Measurements from ENCODE around the gene SOX8.

- no peak for TF ChIP-seq CTCF (IDR thresholded peaks at IDR 0.05)
- no peak for TF ChIP-seq ZFX (IDR thresholded peaks at IDR 0.05; ENCODE audit: borderline replicate concordance)
These were observed 45.9 kb upstream of the SOX8 start for GRCh38 chr16:935684-936083.

Data from 22Rv1 (cell line).